ENCODE results near the gene TBC1D5. TPM values are rescaled to one million over a fixed set of nuclear protein-coding genes. Genes with fewer than 3 reads are reported as not detected.

Gene TBC1D5
- total and polyA plus RNA-seq, 2 of the 4 experiments (the other 2 are of a cell fraction) = 16.4 to 57.0 TPM

- H3K56ac ChIP-seq (ENCODE audit: extremely low read depth, insufficient read depth, low read length) = no peak overlapping the region
- ATAC-seq (ENCODE audit: low read depth) (no peak), DNase-seq (no peak)
- H2BK15ac ChIP-seq (ENCODE audit: low read depth, low read length) = no peak overlapping the region
- H3K9me1 ChIP-seq (ENCODE audit: insufficient read depth, low read length) = no peaks in the 10 kb centered on the region
- H3K14ac ChIP-seq (replicated peaks; ENCODE audit: low read depth, low read length) = no peak overlapping the region
- H3K4ac ChIP-seq (ENCODE audit: low read depth, low read length) = no peak overlapping the region
- no peak overlapping the region for H4K8ac ChIP-seq (ENCODE audit: low read depth in 2 of 2, low read length in 2 of 2)
- H3K36me3 ChIP-seq (ENCODE audit: control insufficient read depth, insufficient read depth, low read length) = no peaks in the 10 kb centered on the region
- no peak overlapping the region for H3K4me3 ChIP-seq (ENCODE audit: insufficient read depth, low read depth, low read length)
- in situ Hi-C loops (cut with MboI; ENCODE audit: low sequenced_read_pairs) (no loop called here), dilution Hi-C loops (cut with HindIII; ENCODE audit: low sequenced_read_pairs, unreplicated experiment) (no loop called here), intact Hi-C loops (cut with micrococcal nuclease) (no loop called here)
- H2BK20ac ChIP-seq (ENCODE audit: low read depth, low read length) = no peak overlapping the region
- no peak overlapping the region for H2AFZ ChIP-seq (replicated peaks; ENCODE audit: low read length, poor library complexity)
- no peak overlapping the region for H2AK9ac ChIP-seq (replicated peaks; ENCODE audit: low read depth, low read length, poor library complexity)
- no peaks in the 10 kb centered on the region for H3K27me3 ChIP-seq (ENCODE audit: control insufficient read depth, insufficient read depth, low read length)
- H3K23ac ChIP-seq (ENCODE audit: low read depth, low read length) = no peak overlapping the region
- H3K18ac ChIP-seq (ENCODE audit: low read depth, low read length) = no peak overlapping the region
- ChIA-PET CTCF (no interaction called here), POLR2A (ENCODE audit: unreplicated experiment) (no interaction called here)
- H3K9ac ChIP-seq (ENCODE audit: low read depth, low read length) = no peak overlapping the region
- BruUV-seq (replicated peaks) = no TSS peak
- no peak overlapping the region for H4K5ac ChIP-seq (ENCODE audit: low read depth, low read length)
- H3K79me1 ChIP-seq (ENCODE audit: low read depth in 1 of 2, low read length in 2 of 2) = peaks cover 0 to 2% of the 10 kb centered on the region in 2 experiments; a peak in 1 of 4 replicates
- no peak for TF ChIP-seq MAFK (IDR thresholded peaks at IDR 0.05; ENCODE audit: low read depth, low read length)
- no peak for TF ChIP-seq FOS (IDR thresholded peaks at IDR 0.05; ENCODE audit: low read depth, low read length)
- TF ChIP-seq RFX5 (IDR thresholded peaks at IDR 0.05; ENCODE audit: low read depth, low read length) = no peak
- TF ChIP-seq RAD21 (IDR thresholded peaks at IDR 0.05; ENCODE audit: low read length) = no peak
- TF ChIP-seq CTCF (conservative IDR thresholded peaks at IDR 0.05; ENCODE audit: low read depth, low read length) = no peak
- TF ChIP-seq MXI1 (IDR thresholded peaks at IDR 0.05; ENCODE audit: borderline replicate concordance, low read depth, low read length) = no peak
- TF ChIP-seq USF2 (IDR thresholded peaks at IDR 0.05; ENCODE audit: low read depth, low read length) = no peak
- TF ChIP-seq SMC3 (IDR thresholded peaks at IDR 0.05; ENCODE audit: low read depth, low read length) = no peak
- no peak for TF ChIP-seq BHLHE40 (IDR thresholded peaks at IDR 0.05; ENCODE audit: low read depth, low read length)
- TF ChIP-seq RCOR1 (IDR thresholded peaks at IDR 0.05; ENCODE audit: insufficient replicate concordance, low read length) = no peak
- no peak for TF ChIP-seq POLR2A (IDR thresholded peaks at IDR 0.05; ENCODE audit: low read depth, low read length)
- TF ChIP-seq CHD1 (IDR thresholded peaks at IDR 0.05; ENCODE audit: low read depth, low read length) = no peak
- TF ChIP-seq CEBPB (IDR thresholded peaks at IDR 0.05; ENCODE audit: low read depth, low read length) = no peak
- no peak for TF ChIP-seq MAZ (IDR thresholded peaks at IDR 0.05; ENCODE audit: borderline replicate concordance, low read depth, low read length)
- TF ChIP-seq NFE2L2 (IDR thresholded peaks at IDR 0.05; ENCODE audit: low read depth, low read length) = no peak
- no peak for TF ChIP-seq ELK1 (IDR thresholded peaks at IDR 0.05; ENCODE audit: borderline replicate concordance, low read depth, low read length)
- H3K27ac ChIP-seq (ENCODE audit: insufficient read depth, low read length) = no peak overlapping the region
- no peak overlapping the region for H4K91ac ChIP-seq (ENCODE audit: insufficient read depth, low read depth, low read length)
- no peak overlapping the region for H2AK5ac ChIP-seq (ENCODE audit: low read depth, low read length)
- WGBS, 2 experiments (ENCODE audit: extremely low coverage in 2 of 2, insufficient read length in 1 of 2) = no CpG with 5 or more reads among the region's 1 CpG
- H4K20me1 ChIP-seq (ENCODE audit: insufficient read depth, low read length) = no peaks in the 10 kb centered on the region
- no peak overlapping the region for H3K4me2 ChIP-seq (ENCODE audit: low read depth, low read length)
- H3K9me3 ChIP-seq (ENCODE audit: control insufficient read depth, insufficient read depth, low read length) = no peaks in the 10 kb centered on the region
- H2BK5ac ChIP-seq (ENCODE audit: low read depth, low read length, poor library complexity, severe bottlenecking) = no peak overlapping the region
- H3K4me1 ChIP-seq (ENCODE audit: control insufficient read depth, insufficient read depth, low read length) = peaks cover 1% of the 10 kb centered on the region; the same call in 1 of the 2 replicates
- no peak overlapping the region for H2BK120ac ChIP-seq (ENCODE audit: low read depth, low read length)
Measured at GRCh38 chr3:17553080-17553479, 189.4 kb downstream of the TBC1D5 start.

All from IMR-90 (cell line).